Thyroid gland (tissue), 4 donors: ENCODE data around the gene AKAP6. TPM values are rescaled to one million over a fixed set of nuclear protein-coding genes. Genes with fewer than 3 reads are reported as not detected.

ENCODE experiments used
- DNase-seq, 2 donors: peaks; one replicate each; pipeline ENCODE4 v3.0.0-alpha.2; 2019
- H3K27ac ChIP-seq, 3 donors: fragments of 200-600 bp; sonication (generic); 1 replicate in 2 of 3; 2 replicates in 1 of 3; pipeline ENCODE4 v1.5.1; 2016 to 2019; ENCODE audit warnings: mild to moderate bottlenecking in 1 of 3, moderate library complexity in 1 of 3
- H3K27me3 ChIP-seq: fragments of 200-600 bp; sonication (generic); one replicate; pipeline ENCODE4 v1.5.1; 2019
- H3K36me3 ChIP-seq, 2 donors: fragments of 200-600 bp; sonication (generic); one replicate each; pipeline ENCODE4 v1.5.1; 2016 to 2019
- H3K4me1 ChIP-seq, 2 donors: fragments of 200-600 bp; sonication (generic); one replicate each; pipeline ENCODE4 v1.5.1; 2017 to 2019
- H3K4me3 ChIP-seq, 3 donors: fragments of 200-600 bp; sonication (generic); replicated peaks in 1 of 3; 1 replicate in 2 of 3; 2 replicates in 1 of 3; pipeline ENCODE4 v1.5.1; 2016; ENCODE audit warnings: mild to moderate bottlenecking in 1 of 3
- H3K9me3 ChIP-seq: fragments of 200-600 bp; sonication (generic); one replicate; pipeline ENCODE4 v1.5.1; 2017
- CTCF ChIP-seq, 6 experiments: fragments of 200-600 bp in 3 of 6; fragments of 450-650 bp in 3 of 6; sonication (generic) in 3 of 6; IDR thresholded peaks; one replicate each; pipeline ENCODE4 v1.5.1; 2016 to 2019; ENCODE audit warnings: antibody characterized with exemption in 6 of 6, mild to moderate bottlenecking in 2 of 6, inconsistent platforms in 1 of 6, moderate library complexity in 1 of 6
- POLR2A ChIP-seq, 2 donors: fragments of 450-650 bp; IDR thresholded peaks; one replicate each; pipeline ENCODE4 v1.6.1; 2017; ENCODE audit warnings: antibody characterized with exemption in 2 of 2, mild to moderate bottlenecking in 2 of 2, moderate library complexity in 1 of 2
- WGBS, 2 donors: methylation state at CpG; one replicate each; pipeline ENCODE4 v1.1.5; 2017; 5-methylcytosine and 5-hydroxymethylcytosine counted together
- intact Hi-C: fragments of 100-400 bp; cut with DNase I; formaldehyde crosslinking; loops from one replicate; pipeline ENCODE4 v1.15.1; 2023
- total RNA-seq, 4 donors: library from RNA; depleted of rRNA; stranded (reverse); fragments of >200 nt; gene quantifications; one replicate each; pipeline ENCODE4 v1.2.3, GENCODE V29; 2016

AKAP6 gene
- total RNA-seq, 4 donors from 2014 or later, result 13.0 to 34.5 (median 22.7) TPM

- TF ChIP-seq POLR2A (IDR thresholded peaks at IDR 0.05), result no peak
- TF ChIP-seq CTCF (IDR thresholded peaks at IDR 0.05), result no peak
- Histone ChIP-seq H3K9me3 (no peaks in the 10 kb centered on the region), H3K36me3 (no peaks in the 10 kb centered on the region), H3K27me3 (no peaks in the 10 kb centered on the region), H3K4me3 (no peak overlapping the region), H3K27ac (no peak overlapping the region), H3K4me1 (no peaks in the 10 kb centered on the region)
- WGBS, 2 donors, result 62 to 81% methylated on average over 3 of the region's 3 CpGs
- no peak for DNase-seq
- intact Hi-C loops, result no loop called here
Observed at GRCh38 chr14:32601906-32602305, 272.8 kb downstream of the AKAP6 start.

- Histone ChIP-seq H3K9me3 (no peaks in the 10 kb centered on the region), H3K27me3 (no peaks in the 10 kb centered on the region), H3K36me3 (no peaks in the 10 kb centered on the region), H3K4me3 (no peak overlapping the region), H3K27ac (no peak overlapping the region), H3K4me1 (no peaks in the 10 kb centered on the region)
- intact Hi-C loops, result no loop called here
- no peak for DNase-seq
- WGBS, 2 donors, result 89 to 90% methylated on average over 7 of the region's 7 CpGs
- no peak for TF ChIP-seq POLR2A (IDR thresholded peaks at IDR 0.05)
- no peak for TF ChIP-seq CTCF (IDR thresholded peaks at IDR 0.05)
Observed at GRCh38 chr14:32602699-32603098, 273.6 kb downstream of the AKAP6 start.

- Histone ChIP-seq H3K4me1 (no peaks in the 10 kb centered on the region), H3K27me3 (no peaks in the 10 kb centered on the region), H3K9me3 (no peaks in the 10 kb centered on the region), H3K4me3 (no peak overlapping the region), H3K36me3 (no peaks in the 10 kb centered on the region), H3K27ac (no peak overlapping the region)
- intact Hi-C loops, result no loop called here
- no peak for DNase-seq
- 97 to 98% methylated on average over 2 of the region's 2 CpGs for WGBS, 2 donors
- TF ChIP-seq CTCF (IDR thresholded peaks at IDR 0.05) (no peak), POLR2A (IDR thresholded peaks at IDR 0.05) (no peak)
Observed at GRCh38 chr14:32603992-32604565, 275.0 kb downstream of the AKAP6 start.

- intact Hi-C loops, result no loop called here
- WGBS, 2 donors, result 91 to 96% methylated on average over 2 of the region's 2 CpGs
- Histone ChIP-seq H3K9me3 (no peaks in the 10 kb centered on the region), H3K4me3 (no peak overlapping the region), H3K27me3 (no peaks in the 10 kb centered on the region), H3K36me3 (no peaks in the 10 kb centered on the region), H3K4me1 (no peaks in the 10 kb centered on the region), H3K27ac (no peak overlapping the region)
- no peak for TF ChIP-seq CTCF (IDR thresholded peaks at IDR 0.05)
- no peak for TF ChIP-seq POLR2A (IDR thresholded peaks at IDR 0.05)
- DNase-seq, result no peak
Observed at GRCh38 chr14:32606301-32606700, 277.2 kb downstream of the AKAP6 start.

- WGBS, 2 donors, result 97 to 100% methylated on average over 1 of the region's 1 CpG
- H3K27ac ChIP-seq, result no peak overlapping the region
- no peaks in the 10 kb centered on the region for H3K4me1 ChIP-seq
- TF ChIP-seq POLR2A (IDR thresholded peaks at IDR 0.05) (no peak), CTCF (IDR thresholded peaks at IDR 0.05) (no peak)
- intact Hi-C loops, result no loop called here
- H3K27me3 ChIP-seq, result no peaks in the 10 kb centered on the region
- no peak for DNase-seq
- no peaks in the 10 kb centered on the region for H3K36me3 ChIP-seq
- H3K4me3 ChIP-seq, result no peak overlapping the region
- no peaks in the 10 kb centered on the region for H3K9me3 ChIP-seq
Observed at GRCh38 chr14:32607399-32607798, 278.3 kb downstream of the AKAP6 start.
